Thoracic aorta (tissue), 2 donors: ENCODE measurements around the gene DYRK1A. TPM values are rescaled to one million over a fixed set of nuclear protein-coding genes. Genes with fewer than 3 reads are reported as not detected.

Source experiments
- ATAC-seq: fragments of 150-250 bp; one replicate; pipeline ENCODE4 v1.8.0; 2017; ENCODE audit warnings: low read depth; ENCODE audit not compliant: insufficient number of reproducible peaks, low FRiP score
- DNase-seq: peaks from one replicate; pipeline ENCODE4 v3.0.0-alpha.2; 2020; ENCODE audit warnings: low spot score
- H3K27ac ChIP-seq, 2 donors: fragments of 200-600 bp; sonication (generic); 1 replicate in 1 of 2; 2 replicates in 1 of 2; pipeline ENCODE4 v1.5.1; 2016; ENCODE audit warnings: mild to moderate bottlenecking in 2 of 2, moderate library complexity in 2 of 2
- H3K27me3 ChIP-seq: fragments of 200-600 bp; sonication (generic); replicated peaks from 2 replicates; pipeline ENCODE4 v1.6.0; 2016; ENCODE audit warnings: mild to moderate bottlenecking; ENCODE audit not compliant: insufficient read depth
- H3K36me3 ChIP-seq: fragments of 200-600 bp; sonication (generic); one replicate; pipeline ENCODE4 v1.5.1; 2016
- H3K4me1 ChIP-seq, 2 donors: fragments of 200-600 bp; sonication (generic); 1 replicate in 1 of 2; 2 replicates in 1 of 2; pipeline versions ENCODE4 v1.5.1 to v1.6.0; 2016; ENCODE audit warnings: low read depth in 2 of 2, mild to moderate bottlenecking in 1 of 2; ENCODE audit not compliant: control insufficient read depth in 1 of 2
- H3K4me3 ChIP-seq: fragments of 200-600 bp; sonication (generic); 2 replicates; pipeline ENCODE4 v1.5.1; 2016; ENCODE audit warnings: mild to moderate bottlenecking
- H3K9me3 ChIP-seq: fragments of 200-600 bp; sonication (generic); 2 replicates; pipeline ENCODE4 v1.5.1; 2016
- total RNA-seq, 2 donors: library from RNA; depleted of rRNA; stranded (reverse); fragments of >200 nt; gene quantifications; one replicate each; pipeline versions ENCODE4 v1.1.0 to v1.2.3, GENCODE V29; 2016
- TF ChIP-seq, protein P1 (sequence below): fragments of 200-600 bp; sonication (generic); IDR thresholded peaks from one replicate; pipeline ENCODE4 v1.5.1; 2019; ENCODE audit warnings: antibody characterized with exemption

The DYRK1A gene
- total RNA-seq, 2 donors from 2014 or later, result 77.2 to 93.8 TPM

GRCh38 chr21:37474342-37474741 is 107.8 kb downstream of the DYRK1A start:
- no peak overlapping the region for H3K4me3 ChIP-seq
- ATAC-seq (no peak), DNase-seq (no peak)
- H3K4me1 ChIP-seq, result peaks cover 22 to 49% of the 10 kb centered on the region in 2 donors
- H3K36me3 ChIP-seq, result peaks cover 4% of the 10 kb centered on the region
- TF ChIP-seq, protein P1, sequence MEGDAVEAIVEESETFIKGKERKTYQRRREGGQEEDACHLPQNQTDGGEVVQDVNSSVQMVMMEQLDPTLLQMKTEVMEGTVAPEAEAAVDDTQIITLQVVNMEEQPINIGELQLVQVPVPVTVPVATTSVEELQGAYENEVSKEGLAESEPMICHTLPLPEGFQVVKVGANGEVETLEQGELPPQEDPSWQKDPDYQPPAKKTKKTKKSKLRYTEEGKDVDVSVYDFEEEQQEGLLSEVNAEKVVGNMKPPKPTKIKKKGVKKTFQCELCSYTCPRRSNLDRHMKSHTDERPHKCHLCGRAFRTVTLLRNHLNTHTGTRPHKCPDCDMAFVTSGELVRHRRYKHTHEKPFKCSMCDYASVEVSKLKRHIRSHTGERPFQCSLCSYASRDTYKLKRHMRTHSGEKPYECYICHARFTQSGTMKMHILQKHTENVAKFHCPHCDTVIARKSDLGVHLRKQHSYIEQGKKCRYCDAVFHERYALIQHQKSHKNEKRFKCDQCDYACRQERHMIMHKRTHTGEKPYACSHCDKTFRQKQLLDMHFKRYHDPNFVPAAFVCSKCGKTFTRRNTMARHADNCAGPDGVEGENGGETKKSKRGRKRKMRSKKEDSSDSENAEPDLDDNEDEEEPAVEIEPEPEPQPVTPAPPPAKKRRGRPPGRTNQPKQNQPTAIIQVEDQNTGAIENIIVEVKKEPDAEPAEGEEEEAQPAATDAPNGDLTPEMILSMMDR, result no peak
- H3K27me3 ChIP-seq, result no peaks in the 10 kb centered on the region
- no peak overlapping the region for H3K27ac ChIP-seq
- no peaks in the 10 kb centered on the region for H3K9me3 ChIP-seq

DNA sequence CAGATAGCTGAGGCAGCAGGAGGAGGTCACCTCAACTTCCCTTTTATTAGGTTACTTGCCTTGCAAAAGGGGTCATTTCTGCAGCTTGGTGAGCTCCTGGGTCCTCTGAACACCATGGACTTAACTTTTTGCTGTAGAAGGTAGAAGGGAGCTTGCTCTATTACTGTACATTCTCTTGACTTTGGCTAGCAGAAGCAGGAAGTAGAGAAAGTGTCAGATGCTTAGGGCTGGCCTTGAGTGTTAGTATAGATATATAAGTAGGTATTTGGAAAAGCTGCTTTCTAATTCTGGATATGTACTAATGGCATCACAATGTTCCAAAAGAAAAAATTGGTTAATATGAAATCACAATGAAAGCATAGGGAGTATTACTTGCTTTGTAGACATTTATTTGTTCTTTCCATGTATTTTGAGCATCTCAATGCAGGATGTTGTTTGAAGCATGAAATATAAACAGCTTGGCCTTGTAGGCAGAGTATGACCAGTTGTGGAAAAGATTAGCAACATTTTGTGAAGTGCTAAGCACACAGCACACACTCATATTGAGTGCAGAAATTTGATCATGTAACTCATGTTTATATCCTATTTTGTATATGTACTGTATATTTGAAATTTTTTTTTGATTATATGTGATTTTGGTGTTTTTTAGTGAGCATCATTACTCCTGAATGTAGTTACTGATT is 108.8 kb downstream of the DYRK1A start:
- ATAC-seq (no peak), DNase-seq (no peak)
- H3K4me3 ChIP-seq, result no peak overlapping the region
- H3K9me3 ChIP-seq, result no peaks in the 10 kb centered on the region
- H3K36me3 ChIP-seq, result peaks cover 4% of the 10 kb centered on the region
- no peaks in the 10 kb centered on the region for H3K27me3 ChIP-seq
- TF ChIP-seq, protein P1, result no peak
- no peak overlapping the region for H3K27ac ChIP-seq
- H3K4me1 ChIP-seq, result peaks cover 22 to 49% of the 10 kb centered on the region in 2 donors

GRCh38 chr21:37478794-37479193 is 112.2 kb downstream of the DYRK1A start:
- TF ChIP-seq, protein P1, result no peak
- ATAC-seq (no peak), DNase-seq (no peak)
- Histone ChIP-seq H3K27me3 (no peaks in the 10 kb centered on the region), H3K4me3 (no peak overlapping the region), H3K9me3 (no peaks in the 10 kb centered on the region), H3K36me3 (peaks cover 6% of the 10 kb centered on the region), H3K4me1 (peaks cover 13 to 39% of the 10 kb centered on the region in 2 donors), H3K27ac (no peak overlapping the region)

DNA sequence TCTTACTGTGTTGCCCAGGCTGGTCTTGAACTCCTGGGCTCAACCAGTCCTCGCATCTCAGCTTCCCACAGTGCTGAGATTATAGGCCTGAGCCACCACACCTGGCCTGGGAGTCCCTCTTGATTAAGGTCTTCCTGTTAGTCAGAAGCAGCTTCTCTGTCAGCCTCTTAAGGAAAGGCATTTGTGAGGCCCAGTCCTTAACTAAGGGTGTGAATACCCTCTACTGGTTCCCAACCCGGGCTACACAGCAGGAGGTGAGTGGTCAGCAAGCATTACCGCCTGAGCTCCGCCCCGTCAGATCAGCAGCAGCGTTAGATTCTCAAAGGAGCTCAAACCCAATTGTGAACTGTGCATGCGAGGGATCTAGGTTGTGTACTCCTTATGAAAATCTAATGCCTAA is 117.2 kb downstream of the DYRK1A start:
- Histone ChIP-seq H3K27me3 (no peaks in the 10 kb centered on the region), H3K4me3 (no peak overlapping the region), H3K4me1 (peaks cover 0 to 5% of the 10 kb centered on the region in 2 donors), H3K36me3 (peaks cover 17% of the 10 kb centered on the region), H3K27ac (no peak overlapping the region), H3K9me3 (no peaks in the 10 kb centered on the region)
- TF ChIP-seq, protein P1, result no peak
- ATAC-seq, result no peak
- no peak for DNase-seq

DNA sequence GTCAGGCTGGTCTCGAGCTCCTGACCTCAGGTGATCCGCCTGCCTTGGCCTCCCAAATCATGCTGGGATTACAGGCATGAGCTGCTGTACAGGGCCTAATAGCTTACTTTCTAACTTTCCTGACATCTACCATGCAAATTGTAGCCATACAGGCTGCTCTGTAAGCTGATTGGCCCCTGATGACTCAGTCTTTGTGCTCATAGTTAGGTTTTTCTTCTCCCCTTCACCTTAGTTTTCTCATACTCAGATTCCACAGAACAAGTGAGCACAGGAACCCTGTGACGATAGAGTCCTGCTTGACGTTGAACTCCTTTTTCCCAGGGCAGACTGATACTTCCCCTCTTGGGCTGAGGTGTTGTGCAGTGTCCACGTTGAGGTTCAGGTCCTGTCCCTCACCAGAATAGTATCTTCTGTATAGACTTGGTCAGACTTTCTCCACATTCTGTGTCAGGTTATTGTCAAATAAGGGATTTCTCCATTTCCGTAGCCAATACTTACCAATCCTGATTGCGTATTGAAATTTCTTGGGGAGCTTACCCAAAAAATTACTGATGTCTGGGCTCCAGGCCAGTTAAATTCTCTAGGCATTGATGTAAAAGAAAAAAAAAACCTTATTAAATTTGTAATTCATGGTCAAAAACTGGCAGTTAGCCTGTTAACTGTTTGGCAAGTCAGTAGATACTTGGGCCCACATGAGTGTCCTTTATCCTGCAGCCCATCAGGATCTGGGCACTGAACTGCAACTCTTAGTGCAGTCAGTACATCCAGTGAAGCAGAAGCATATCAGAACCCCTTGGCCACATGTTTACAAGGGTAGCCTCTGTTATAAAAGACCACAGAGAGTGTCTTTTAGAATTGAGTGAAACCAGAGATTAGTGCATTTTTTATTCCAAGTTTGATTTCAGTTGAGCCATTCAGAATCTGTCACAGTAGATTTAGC is 118.2 kb downstream of the DYRK1A start:
- Histone ChIP-seq H3K9me3 (no peaks in the 10 kb centered on the region), H3K4me3 (no peak overlapping the region), H3K4me1 (no peaks in the 10 kb centered on the region), H3K27ac (no peak overlapping the region), H3K36me3 (peaks cover 17% of the 10 kb centered on the region), H3K27me3 (no peaks in the 10 kb centered on the region)
- ATAC-seq (no peak), DNase-seq (no peak)
- TF ChIP-seq, protein P1, result no peak
